ENCODE data around the gene TTC12. TPM values are rescaled to one million over a fixed set of nuclear protein-coding genes. Genes with fewer than 3 reads are reported as not detected.
A peak's percentile ranks its signal among the peaks of the same experiment; 100 is the strongest.

Gene TTC12
- total RNA-seq, 1 experiment from 2014 or later: 14.5 TPM

DNA sequence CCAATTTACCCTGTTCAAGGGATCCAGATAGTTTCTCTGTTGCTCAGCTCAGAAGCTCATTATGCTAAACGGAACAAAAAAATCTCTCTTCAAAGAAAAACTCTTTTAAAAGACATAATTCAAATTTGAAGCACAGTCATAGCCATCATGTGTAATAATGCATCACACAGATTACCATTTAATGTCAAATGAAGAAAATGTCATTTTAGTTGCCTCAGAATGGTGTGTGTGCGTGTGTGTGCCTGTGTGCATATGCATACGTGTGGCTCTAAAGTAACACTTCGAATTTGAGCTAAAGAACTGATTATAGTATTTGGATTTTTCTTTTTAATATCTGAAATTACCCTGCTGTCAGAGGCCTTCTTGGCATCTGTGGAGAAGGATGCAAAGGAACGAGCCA is 9.9 kb downstream of the TTC12 start:
- no peak for DNase-seq (ENCODE audit: low read depth)

DNA sequence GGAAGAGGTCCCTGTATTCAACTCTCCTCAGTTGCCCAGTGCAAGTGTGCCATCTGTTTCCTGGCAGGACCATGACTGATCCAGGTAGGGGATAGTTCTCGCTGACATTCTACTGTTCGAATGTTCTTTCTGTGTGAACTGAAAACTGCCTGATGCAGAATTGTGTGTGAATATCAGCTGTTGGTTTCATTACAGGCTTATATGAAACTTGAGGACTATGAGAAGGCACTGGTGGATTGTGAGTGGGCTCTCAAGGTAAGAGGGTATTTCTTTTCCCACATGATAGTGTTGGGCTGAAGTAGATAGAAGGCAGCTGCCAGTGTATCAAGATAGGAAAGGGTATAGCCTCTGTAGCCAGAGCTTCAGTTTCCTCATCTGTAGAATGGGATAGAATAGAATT is 15.3 kb downstream of the TTC12 start:
- DNase-seq (ENCODE audit: low read depth): no peak

DNA sequence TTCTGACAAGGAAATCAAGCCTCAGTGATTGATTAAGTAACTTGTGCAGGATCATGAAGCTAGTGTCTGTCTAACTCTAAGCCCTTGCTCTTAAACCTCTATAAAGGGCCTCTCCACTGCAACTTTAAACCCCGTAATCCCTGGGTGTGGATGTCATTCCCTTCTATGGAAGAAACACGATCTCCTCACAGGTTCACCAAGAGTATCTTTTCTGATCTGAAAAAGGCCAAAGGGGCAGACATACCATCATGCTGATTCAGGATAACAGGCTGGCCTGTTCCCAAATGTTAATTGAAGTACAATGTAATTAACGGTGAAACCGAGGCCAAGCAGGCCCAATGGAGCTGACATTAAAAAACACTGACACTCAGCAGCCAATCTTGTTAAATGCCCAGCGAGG is 17.1 kb downstream of the TTC12 start:
- no peak for DNase-seq (ENCODE audit: low read depth)

DNA sequence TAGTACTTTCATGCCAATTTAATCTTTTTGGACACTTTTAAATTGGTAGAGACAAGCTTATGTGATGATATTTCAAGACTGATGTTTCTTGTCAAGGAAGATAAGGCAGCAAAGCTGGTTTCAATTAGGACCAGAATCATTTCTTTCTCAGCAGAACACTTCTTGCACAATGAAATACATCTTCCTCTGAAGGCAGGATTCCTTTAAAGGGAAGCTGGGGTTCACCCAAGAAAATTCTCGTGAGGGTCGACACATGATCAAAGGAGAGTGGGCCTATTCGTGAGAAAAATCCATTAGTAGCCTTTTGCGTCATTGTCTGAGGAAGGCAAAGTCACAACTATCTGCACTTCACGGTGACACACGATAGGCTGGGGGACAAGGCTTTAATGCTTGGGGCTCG is 17.6 kb downstream of the TTC12 start:
- no peak for DNase-seq (ENCODE audit: low read depth)

DNA sequence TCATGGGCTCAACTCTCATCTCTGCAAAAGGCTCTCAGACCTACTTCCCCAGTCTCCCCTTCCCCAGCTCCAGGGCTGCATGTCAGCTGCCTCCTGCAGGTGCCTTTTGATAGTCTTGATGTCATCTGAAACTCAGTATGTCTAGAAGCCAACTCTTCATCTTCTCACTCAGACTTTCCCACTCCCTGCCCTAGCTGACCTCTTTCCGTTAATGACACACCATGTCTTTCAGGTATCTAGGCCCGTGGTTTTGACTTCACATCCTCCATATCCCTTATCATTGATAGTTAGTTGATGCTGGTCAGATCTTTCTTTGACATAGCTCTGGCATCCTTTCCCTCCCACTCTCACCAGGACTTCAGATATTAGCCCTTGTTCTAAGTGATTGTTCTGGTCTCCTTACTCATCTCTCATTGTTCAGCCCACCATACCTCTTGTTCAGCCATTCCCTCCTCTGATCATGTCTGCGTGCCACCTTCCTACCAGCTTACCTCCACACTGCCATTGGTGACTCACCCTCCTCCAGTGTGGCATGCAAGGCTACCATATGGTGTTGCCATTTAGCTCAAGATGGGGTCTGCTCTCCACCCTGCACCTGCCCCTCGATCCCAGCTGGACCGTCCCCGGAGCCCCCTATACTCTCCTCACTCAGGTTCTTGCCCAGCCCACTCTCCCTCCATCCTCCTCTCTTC is 18.4 kb downstream of the TTC12 start:
- DNase-seq (ENCODE audit: low read depth): no peak

DNA sequence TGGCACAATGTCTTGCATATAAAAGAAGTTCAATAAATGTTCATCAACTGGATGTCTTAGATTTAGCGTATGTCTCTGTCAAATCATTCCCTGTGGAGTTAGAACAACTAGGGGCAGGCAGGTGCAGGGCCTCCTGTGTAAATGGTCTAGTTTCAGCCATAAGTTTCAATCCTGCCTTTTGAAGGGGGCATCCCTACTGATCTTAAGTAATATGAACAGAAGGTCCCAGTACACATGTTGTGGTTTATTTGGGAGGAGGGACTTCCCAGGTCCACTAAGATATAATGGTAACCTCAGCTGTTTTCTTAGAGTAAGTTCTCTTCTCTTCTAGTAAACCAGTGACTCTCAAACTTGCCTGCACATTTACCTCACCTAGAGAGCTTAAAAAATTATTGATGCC is 19.8 kb downstream of the TTC12 start:
- DNase-seq (ENCODE audit: low read depth): no peak

DNA sequence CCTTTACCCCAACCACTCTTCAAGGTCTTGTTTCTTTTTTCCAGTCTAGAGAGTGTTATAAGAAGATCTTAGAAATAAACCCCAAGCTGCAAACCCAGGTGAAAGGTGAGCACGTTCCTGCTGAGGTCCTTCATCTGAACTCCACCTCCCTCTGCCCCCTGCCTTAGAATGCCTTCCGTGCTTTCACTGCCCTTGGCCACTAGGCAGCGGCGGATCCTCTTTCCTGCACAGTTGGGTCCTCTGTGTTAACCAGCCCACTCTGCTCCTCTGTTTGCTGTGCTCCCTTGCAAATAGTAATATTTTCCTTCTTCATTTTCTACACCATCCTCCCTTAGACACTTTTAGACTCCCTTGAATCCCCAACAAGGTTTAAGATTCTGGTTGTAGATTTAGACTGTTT is 24.3 kb downstream of the TTC12 start:
- DNase-seq (ENCODE audit: low read depth): no peak

DNA sequence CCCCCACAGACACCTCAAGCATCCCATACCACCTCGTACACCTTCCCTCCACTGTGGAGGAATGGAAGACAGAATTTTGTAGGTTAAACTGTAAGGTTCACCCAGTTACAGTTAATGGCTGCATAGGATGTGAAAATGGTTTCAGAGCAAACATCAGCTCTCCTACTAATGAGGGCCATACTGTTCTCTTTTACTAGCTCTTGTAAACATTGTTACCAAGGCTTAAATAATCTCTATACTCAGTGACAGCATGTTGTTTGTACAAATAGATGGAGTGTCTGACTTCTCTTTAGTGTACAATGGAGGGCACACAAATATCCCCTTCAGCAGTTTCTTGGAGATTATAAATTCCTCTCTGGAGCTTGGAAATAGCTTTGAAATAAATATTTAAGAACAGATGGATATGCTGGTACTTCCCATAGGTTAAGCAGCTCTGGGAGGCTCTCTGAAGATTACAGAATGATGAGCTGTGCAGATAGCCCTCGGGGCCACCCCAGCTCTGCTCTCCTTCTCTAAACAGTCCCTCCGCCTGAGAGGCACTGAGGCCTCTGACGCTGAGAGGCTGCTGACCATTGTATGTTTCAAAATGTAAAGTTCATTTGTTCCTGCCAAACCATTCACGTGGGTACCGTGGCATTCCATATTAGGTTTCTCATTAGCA is 25.7 kb downstream of the TTC12 start:
- no peak for DNase-seq (ENCODE audit: low read depth)

DNA sequence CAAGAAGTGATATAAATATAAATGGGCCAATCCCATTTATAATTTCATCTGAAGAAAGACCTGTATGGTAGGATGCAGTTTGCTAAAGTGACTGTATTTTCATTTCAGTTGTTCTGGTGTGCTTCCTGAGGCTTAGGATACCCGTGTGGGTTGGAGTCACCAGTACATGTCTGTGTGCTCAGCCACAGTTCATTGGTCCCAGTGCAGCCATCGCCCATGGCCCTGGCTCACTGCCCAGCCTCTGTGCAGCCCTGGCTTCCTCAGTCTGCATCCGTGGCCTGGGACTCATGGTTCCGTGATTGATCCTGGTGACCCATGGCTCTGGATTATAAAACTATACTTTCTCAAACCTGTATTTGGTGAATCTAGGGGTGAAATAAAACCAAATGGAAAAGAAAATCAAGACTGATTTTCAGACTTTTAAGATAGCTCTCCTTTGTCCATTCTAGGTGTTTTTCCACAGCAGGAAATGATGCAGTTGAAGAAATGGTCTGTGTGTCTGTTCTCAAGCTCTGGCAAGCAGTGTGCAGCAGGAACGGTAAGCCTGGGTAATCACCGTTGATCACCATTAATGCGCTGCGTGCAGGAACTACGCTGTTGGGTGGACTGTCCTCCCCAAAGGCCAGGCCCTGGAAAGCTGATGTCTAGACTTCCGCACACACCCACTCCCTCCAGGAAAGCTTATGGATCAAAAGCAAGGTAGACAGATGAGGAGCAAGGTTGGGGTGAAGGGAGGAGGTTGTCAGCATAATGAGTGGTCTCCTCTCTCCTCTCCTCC is 27.2 kb downstream of the TTC12 start:
- no peak for DNase-seq (ENCODE audit: low read depth)

DNA sequence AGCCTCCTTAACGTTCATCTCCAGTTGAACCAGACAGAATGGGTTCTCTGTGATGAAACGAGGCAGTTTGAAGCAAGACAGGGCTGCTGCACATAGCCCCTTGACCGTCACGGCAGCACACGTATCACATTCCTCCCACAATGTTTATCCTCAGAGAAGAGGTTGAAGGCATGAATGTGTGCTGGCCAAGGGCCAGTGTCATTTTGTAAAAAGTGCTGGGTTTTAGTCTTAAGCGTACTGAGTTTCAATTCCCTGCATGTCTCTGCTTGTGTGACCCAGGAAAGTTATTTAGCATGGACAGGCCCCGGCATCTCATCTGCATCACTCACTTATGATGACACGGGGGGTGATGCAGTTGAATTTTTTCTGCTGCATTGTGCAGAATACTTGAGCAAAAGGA is 31.6 kb downstream of the TTC12 start:
- no peak for DNase-seq (ENCODE audit: low read depth)

DNA sequence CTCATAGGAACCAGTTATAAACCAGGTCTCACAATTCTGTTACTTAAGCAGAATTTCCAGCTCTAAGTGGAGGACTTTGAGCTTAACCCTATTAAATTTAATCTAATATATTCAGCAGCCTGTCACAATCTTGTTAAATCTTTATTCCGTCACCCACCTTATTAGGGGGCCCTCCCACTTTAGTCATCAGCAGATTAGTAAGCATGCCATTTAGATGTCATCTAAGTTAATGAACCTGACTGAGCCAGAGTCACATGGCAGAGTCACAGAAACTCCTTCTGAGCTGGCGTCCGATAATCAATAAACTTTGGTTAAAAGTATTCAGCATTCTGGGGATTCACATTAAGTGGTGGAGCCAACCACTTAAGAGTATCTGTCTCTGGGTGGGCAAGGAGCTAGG is 35.1 kb downstream of the TTC12 start:
- no peak for DNase-seq (ENCODE audit: low read depth)

DNA sequence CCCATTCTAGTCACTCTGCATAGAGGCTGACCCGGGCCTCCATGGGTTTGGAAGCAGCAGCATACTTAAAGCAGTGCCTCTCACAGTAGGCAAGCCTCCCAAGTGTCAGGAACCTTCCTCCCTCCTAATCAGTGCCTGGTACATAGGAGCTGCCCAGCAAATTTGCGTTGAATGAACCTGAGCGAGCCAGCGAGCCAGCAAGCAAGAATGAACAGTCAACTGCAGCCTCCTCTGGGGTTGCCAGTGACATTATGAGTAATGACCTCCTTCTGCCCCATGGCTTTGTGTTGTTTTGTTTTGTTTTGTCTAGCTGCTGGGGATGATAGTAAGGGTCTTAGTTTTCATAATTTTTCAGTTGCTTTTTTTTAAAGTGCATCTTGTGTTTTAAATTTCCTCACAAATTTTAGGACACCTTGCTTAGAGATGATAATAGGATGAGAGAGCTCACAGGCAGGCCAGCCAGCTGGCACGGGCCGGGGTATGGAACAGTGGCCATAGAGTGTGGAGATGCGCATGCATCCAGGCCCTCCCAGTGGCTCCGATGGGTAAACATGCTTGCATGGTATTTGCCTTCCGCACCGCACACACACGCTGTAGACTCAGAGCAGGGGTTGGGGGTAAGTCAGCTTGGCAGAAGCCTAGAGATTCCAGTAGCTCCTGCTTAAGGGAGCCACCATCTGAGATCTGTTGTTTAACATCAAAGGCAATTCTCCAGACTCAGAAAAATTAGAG is 36.1 kb downstream of the TTC12 start:
- no peak for DNase-seq (ENCODE audit: low read depth)

DNA sequence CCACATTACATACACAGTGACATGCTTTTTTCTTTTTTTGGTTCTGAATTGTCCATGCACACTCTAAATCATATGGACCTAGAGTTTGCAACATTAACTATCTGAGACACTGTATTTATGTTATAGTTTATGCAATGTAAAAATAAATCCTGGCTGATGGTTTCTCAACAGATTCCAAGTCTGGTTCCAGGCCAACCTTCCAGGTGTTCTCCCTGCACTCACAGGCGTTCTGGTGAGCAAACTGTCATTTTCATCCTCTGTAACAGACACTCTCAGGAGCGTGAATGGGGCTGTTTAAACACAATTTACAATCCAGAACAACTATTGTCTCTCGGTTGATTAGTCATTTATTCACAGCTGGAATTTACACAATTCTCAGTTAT is 36.7 kb downstream of the TTC12 start:
- DNase-seq (ENCODE audit: low read depth): no peak

DNA sequence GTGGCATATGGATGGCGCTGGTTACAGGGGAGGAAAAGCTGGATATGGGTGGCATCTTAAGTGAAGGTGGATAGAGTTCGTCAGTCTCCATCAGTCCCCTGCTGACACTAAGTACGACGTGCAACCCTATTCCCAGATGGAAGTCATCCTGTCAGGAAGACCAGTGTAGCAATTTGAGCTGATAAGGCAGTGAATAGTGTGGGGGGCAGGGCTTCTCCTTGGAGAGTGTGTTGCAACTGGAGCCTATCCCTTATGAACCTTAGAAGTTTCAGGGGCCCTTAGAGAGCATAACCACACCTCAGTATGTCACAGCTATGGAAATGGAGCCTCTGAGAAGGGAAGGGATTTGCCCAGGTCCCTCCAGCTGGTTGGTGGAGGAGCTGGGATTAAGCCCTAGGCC is 37.1 kb downstream of the TTC12 start:
- no peak for DNase-seq (ENCODE audit: low read depth)

DNA sequence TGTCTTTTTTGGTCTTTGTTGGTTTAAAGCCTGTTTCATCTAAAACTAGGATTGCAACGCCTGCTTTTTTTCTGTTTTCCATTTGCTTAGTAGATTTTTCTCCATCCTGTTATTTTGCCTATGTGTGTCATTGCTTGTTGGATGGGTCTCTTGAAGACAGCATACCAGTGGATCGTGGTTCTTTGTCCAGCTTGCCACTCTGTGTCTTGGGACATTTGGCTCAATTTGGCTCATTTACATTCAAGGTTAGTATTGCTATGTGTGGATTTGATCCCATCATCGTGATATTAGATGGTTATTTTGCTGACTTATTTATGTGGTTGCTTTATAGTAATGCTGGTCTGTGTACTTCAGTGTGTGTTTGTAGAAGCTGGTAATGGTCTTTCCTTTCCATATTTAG is 41.8 kb downstream of the TTC12 start:
- no peak for DNase-seq (ENCODE audit: low read depth)

DNA sequence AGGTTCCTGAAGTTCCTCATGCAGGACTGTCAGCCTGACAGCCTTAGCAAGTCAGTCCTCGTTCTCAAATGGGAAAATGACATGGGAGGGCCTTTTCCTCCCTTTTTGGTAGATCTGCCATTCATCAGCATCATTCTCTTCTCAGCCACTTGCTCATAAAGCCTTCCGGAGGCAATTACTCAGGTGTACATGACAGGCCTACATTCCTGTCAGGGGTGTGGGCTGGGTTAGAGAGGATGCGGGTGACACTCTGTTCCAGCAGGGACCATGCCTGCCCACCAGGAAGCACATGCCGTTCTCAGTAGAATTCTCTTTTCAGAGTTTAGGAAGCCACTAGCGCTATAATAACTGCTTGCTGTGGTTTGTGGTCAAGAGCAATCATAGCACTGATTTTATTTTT is 49.0 kb downstream of the TTC12 start:
- DNase-seq (ENCODE audit: low read depth): peak; percentile 4

DNA sequence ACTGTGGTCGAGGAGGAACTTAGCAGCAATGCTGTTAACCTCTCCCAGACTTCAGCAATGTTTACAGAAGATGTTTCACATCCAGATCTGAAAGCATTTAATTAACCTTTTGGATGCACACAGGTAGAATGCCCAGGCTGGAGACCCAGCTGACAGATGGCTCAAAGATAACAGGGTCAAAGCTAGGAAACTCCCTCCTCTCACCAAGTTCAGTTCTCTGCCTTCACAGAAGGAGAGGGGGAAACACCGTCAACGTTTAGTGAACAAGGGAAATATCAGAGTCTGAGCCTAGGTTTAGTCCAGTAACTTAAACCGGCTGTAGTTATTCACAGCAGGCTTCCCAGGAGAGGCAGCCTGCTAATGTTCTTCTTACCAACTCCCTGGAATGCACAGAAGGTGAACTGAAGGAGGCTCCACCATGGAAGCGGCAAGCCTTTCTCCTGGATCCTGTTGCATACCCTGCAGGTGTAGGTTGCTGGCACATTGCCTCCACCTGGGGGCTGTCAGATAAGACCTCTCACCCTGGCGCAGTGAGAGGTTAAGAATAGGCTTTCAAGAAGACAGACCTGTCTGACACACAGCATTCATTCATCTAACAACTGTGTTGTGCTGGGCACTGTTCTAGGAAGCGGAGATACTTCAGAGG is 49.7 kb downstream of the TTC12 start:
- DNase-seq (ENCODE audit: low read depth): no peak

DNA sequence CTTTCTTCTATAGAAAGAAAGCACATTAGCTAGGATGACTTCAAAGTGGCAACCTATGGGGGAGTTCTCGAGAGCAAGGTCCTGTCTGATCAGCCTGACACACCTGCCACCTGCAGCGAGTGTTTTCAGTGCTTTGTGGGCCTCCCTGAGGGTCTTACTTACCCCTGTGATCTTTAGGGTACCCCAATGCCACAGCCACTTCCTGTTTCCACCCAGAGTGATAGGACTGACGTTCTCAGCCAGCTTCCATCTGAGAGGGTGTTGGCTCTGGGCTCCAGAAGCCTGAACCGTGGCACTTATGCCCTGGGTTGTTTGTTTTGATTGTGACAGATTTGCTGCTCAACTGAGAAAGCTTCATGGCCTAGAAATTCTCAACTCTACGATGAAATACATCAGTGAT is 51.5 kb downstream of the TTC12 start:
- no peak for DNase-seq (ENCODE audit: low read depth)

DNA sequence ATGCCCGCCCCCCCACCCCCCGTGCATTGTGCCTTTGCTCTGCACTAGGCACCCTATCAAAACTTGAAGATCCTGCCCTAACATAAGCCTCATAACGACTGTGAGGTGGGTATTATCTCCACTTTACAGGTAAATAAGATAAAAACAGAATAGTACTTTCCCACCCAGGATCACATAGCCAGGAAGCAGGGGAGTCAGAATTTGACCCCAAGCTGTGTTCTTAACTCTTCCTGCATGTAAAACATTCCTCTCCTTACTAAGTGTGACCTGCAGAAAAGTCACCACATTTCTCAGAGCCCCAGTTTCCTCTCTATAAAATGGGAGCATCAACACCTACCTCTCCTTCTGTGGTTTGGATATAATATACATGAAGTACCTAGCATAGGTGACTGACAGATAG is 55.0 kb downstream of the TTC12 start:
- DNase-seq (ENCODE audit: low read depth): no peak

DNA sequence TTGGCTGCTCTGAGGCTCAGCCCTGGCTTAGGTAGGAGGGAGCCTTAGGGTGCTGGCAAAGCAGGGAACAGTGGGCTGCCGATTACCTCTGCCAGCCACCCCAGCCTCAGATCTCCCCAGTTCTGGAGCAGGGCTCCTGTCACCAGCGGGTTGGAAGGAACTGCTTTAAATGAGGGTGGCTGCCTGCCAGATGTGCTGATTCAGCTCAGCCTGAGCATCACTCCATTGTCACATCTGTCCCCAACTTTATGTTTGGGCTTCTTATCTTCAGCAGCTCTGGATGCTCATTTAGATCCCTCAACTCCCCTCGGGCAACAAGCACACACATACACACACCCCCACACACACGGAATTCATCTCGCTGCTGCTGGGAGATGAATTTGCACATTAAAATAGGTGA is 56.3 kb downstream of the TTC12 start:
- DNase-seq (ENCODE audit: low read depth): no peak

DNA sequence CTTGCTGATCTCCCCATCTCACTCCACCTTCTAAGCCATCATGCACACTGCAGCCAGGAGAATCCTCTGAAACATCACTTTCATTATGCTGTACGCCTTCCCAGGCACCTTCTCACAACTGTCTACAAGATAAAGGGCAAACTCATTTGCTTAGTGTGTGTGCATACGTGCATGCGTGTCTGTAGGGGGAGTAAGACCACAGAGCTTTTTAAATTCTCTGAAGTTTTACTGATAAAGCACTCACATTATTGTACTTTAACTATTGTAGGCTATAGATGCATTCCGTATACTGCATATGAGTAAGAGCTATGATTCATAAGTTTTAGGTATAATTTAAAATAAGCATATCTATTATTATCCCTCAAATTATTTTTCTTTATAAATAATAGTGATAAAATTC is 57.9 kb downstream of the TTC12 start:
- DNase-seq (ENCODE audit: low read depth): no peak

DNA sequence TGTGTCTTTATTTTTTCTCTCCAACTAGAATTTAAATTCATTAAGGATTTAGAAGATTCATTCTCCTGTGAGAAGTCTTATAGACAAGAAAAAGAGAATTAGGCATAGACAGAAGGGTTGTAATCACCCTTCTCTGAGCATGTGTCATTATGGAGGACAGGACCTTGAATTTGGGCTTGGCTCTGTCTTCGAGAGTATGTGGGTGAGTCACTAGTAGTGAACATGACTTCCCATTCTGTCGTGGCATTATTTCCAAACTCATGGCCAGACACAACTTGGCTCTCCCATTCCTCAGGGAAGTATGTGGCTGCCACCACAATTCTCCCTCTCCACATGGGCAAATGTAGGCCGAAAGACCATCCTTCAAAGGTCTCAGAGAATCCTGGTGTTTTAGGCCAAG is 58.9 kb downstream of the TTC12 start:
- peak; percentile 74 for DNase-seq (ENCODE audit: low read depth)
